Heart left ventricle (tissue), 16 donors: Measurements from ENCODE around the gene CALM1. TPM values are rescaled to one million over a fixed set of nuclear protein-coding genes. Genes with fewer than 3 reads are reported as not detected.

Experiments used
- ATAC-seq, 4 donors: fragments of 200-7000 bp; cut with Tn5 transposase; one replicate each; pipeline ENCODE4 v1.9.1; 2020 to 2022; ENCODE audit warnings: moderate library complexity in 4 of 4, mild to moderate bottlenecking in 3 of 4, moderate number of reproducible peaks in 1 of 4
- DNase-seq, 5 donors: peaks; one replicate each; pipeline ENCODE4 v3.0.0-alpha.2; 2020
- H3K27ac ChIP-seq, 12 donors: fragments of 200-600 bp; sonication (generic) in 4 of 12; one replicate each; pipeline versions ENCODE4 v1.5.0 to v1.8.0; 2016 to 2022; ENCODE audit warnings: mild to moderate bottlenecking in 2 of 12
- H3K27me3 ChIP-seq, 9 donors: fragments of 200-600 bp; sonication (generic) in 2 of 9; one replicate each; pipeline versions ENCODE4 v1.5.1 to v1.8.0; 2016 to 2022; ENCODE audit warnings: mild to moderate bottlenecking in 3 of 9
- H3K36me3 ChIP-seq, 9 donors: fragments of 200-600 bp; sonication (generic) in 2 of 9; one replicate each; pipeline versions ENCODE4 v1.5.0 to v1.8.0; 2018 to 2022; ENCODE audit warnings: mild to moderate bottlenecking in 2 of 9
- H3K4me1 ChIP-seq, 12 donors: fragments of 200-600 bp; sonication (generic) in 4 of 12; one replicate each; pipeline versions ENCODE4 v1.5.0 to v1.8.0; 2016 to 2022; ENCODE audit warnings: mild to moderate bottlenecking in 3 of 12
- H3K4me3 ChIP-seq, 12 donors: fragments of 200-600 bp; sonication (generic) in 4 of 12; one replicate each; pipeline versions ENCODE4 v1.5.0 to v1.8.0; 2017 to 2022; ENCODE audit warnings: mild to moderate bottlenecking in 9 of 12, moderate library complexity in 4 of 12
- H3K9me3 ChIP-seq, 12 donors: fragments of 200-600 bp; sonication (generic) in 4 of 12; one replicate each; pipeline versions ENCODE4 v1.5.0 to v1.8.0; 2016 to 2022; ENCODE audit warnings: mild to moderate bottlenecking in 1 of 12
- CTCF ChIP-seq, 12 donors: fragments of 200-600 bp; sonication (generic) in 4 of 12; IDR thresholded peaks; one replicate each; pipeline versions ENCODE4 v1.5.0 to v1.8.0; 2018 to 2022; ENCODE audit warnings: antibody characterized with exemption in 12 of 12, mild to moderate bottlenecking in 5 of 12
- POLR2A ChIP-seq, 2 donors: fragments of 450-650 bp; IDR thresholded peaks; one replicate each; pipeline ENCODE4 v1.6.1; 2017; ENCODE audit warnings: antibody characterized with exemption in 2 of 2, mild to moderate bottlenecking in 2 of 2, moderate library complexity in 2 of 2
- WGBS, 4 donors: extraction: QIAGEN DNeasy Blood & Tissue Kit in 2 of 4; methylation state at CpG; one replicate each; pipeline versions ENCODE4 v1.1.5 to v1.1.7; 2013 to 2018; 5-methylcytosine and 5-hydroxymethylcytosine counted together
- intact Hi-C, 10 donors: fragments of 100-400 bp; cut with DNase I; formaldehyde crosslinking; loops; one replicate each; pipeline versions ENCODE4 v1.11.1 to v1.14.2; 2022
- polyA plus RNA-seq, 2 donors: library from polyadenylated mRNA; stranded (reverse); fragments of 200-250 nt; gene quantifications; one replicate each; pipeline ENCODE4 v1.2.3, GENCODE V29; 2013
- total RNA-seq, 9 donors: library from RNA; depleted of rRNA in 2 of 9; stranded (reverse); fragments of >200 nt in 2 of 9; fragmentation: NEBNext Ultra II Directional in 3 of 9; extraction: Animal tissue kit (Norgen Biotek cat#: 25700) in 3 of 9; gene quantifications; one replicate each; pipeline versions ENCODE4 v1.1.0 to v1.2.4, GENCODE V29; 2016 to 2023
- donor health status: ischemic (EF 13 %, LVEDD 7.1; RV severe dilation, severe dysfunction).
- donor health status: healthy with polysubstance abuse.
- donor health status: DM: no; HTN: yes; CAD: no.
- donor health status: DM: no; HTN: no; CAD: no.
- donor health status: ischemic (EF 25% LVEDD 6.9; RV normal size, moderate dysfunction).
- donor health status: ischemic (EF 25% LVEDD 5.7; RV mildly dilated, moderate dysfunction).
- donor health status: healthy.
- donor health status: DM: yes; HTN: yes; CAD: no.
- donor health status: ischemic (EF 35%, LVEDD 5.7; RV mildly dilated, moderate dysfunction).
- donor health status: nonischemic (EF 11% LVEDD 7.7; RV severe dilation, severe dysfunction).
- donor health status: DM: yes; HTN: yes; CAD: no.
- donor health status: PGD.
- donor health status: ischemic (EF 29% LVEDD 5.4; RV normal size, mild dysfunction).
- donor health status: nonischemic (EF 23%, LVEDD 6.1; RV moderate dilation, normal function).

CALM1 gene
- total and polyA plus RNA-seq, 11 donors = 307 to 784 (median 440) TPM

GRCh38 chr14:90438841-90439240, 42.0 kb downstream of the CALM1 start:
- intact Hi-C loops = no loop called here
- no peak overlapping the region for H3K4me3 ChIP-seq
- H3K36me3 ChIP-seq = no peaks in the 10 kb centered on the region
- no peaks in the 10 kb centered on the region for H3K27me3 ChIP-seq
- ATAC-seq (no peak), DNase-seq (peak in 1 of 5 donors; percentile 8)
- peaks cover 0 to 8% (median 0%) of the 10 kb centered on the region in 12 donors for H3K4me1 ChIP-seq
- no peak overlapping the region for H3K27ac ChIP-seq
- TF ChIP-seq POLR2A (IDR thresholded peaks at IDR 0.05) (no peak), CTCF (IDR thresholded peaks at IDR 0.05) (no peak)
- 94 to 98% (median 95%) methylated on average over 6 of the region's 6 CpGs for WGBS, 4 donors
- H3K9me3 ChIP-seq = no peaks in the 10 kb centered on the region

- Histone ChIP-seq H3K36me3 (no peaks in the 10 kb centered on the region), H3K4me1 (peaks cover 0 to 13% (median 2%) of the 10 kb centered on the region in 12 donors), H3K4me3 (no peak overlapping the region), H3K27ac (no peak overlapping the region), H3K9me3 (no peaks in the 10 kb centered on the region), H3K27me3 (no peaks in the 10 kb centered on the region)
- intact Hi-C loops = no loop called here
- WGBS, 4 donors = 57 to 65% (median 60%) methylated on average over 5 of the region's 5 CpGs
- ATAC-seq (no peak), DNase-seq (peak in 1 of 5 donors; percentile 5)
- TF ChIP-seq CTCF (IDR thresholded peaks at IDR 0.05) = no peak
Observed at GRCh38 chr14:90440021-90440451, 43.2 kb downstream of the CALM1 start.

GRCh38 chr14:90440592-90440991, 43.8 kb downstream of the CALM1 start:
- DNase-seq (no peak), ATAC-seq (no peak)
- TF ChIP-seq CTCF (IDR thresholded peaks at IDR 0.05) = no peak
- TF ChIP-seq POLR2A (IDR thresholded peaks at IDR 0.05) = no peak
- peaks cover 0 to 4% (median 0%) of the 10 kb centered on the region in 12 donors for H3K9me3 ChIP-seq
- intact Hi-C loops = no loop called here
- H3K27me3 ChIP-seq = no peaks in the 10 kb centered on the region
- H3K4me1 ChIP-seq = peaks cover 0 to 13% (median 2%) of the 10 kb centered on the region in 12 donors
- 68 to 78% (median 74%) methylated on average over 2 of the region's 2 CpGs for WGBS, 4 donors
- no peak overlapping the region for H3K4me3 ChIP-seq
- no peaks in the 10 kb centered on the region for H3K36me3 ChIP-seq
- no peak overlapping the region for H3K27ac ChIP-seq

- no peaks in the 10 kb centered on the region for H3K27me3 ChIP-seq
- intact Hi-C loops = no loop called here
- 62 to 69% (median 64%) methylated on average over 2 of the region's 2 CpGs for WGBS, 4 donors
- H3K36me3 ChIP-seq = no peaks in the 10 kb centered on the region
- DNase-seq (no peak), ATAC-seq (no peak)
- H3K27ac ChIP-seq = no peak overlapping the region
- H3K4me3 ChIP-seq = no peak overlapping the region
- H3K4me1 ChIP-seq = peaks cover 0 to 13% (median 2%) of the 10 kb centered on the region in 12 donors
- peaks cover 0 to 5% (median under 1%) of the 10 kb centered on the region in 12 donors for H3K9me3 ChIP-seq
- TF ChIP-seq POLR2A (IDR thresholded peaks at IDR 0.05) (no peak), CTCF (IDR thresholded peaks at IDR 0.05) (no peak)
Observed at GRCh38 chr14:90442388-90442787, 45.6 kb downstream of the CALM1 start.
